Muscle of leg (tissue), 16 donors: ENCODE data around the gene FRA10AC1. TPM values are rescaled to one million over a fixed set of nuclear protein-coding genes. Genes with fewer than 3 reads are reported as not detected.

Source experiments
- DNase-seq: peaks from one replicate; pipeline ENCODE4 v3.0.0; 2013
- H3K27ac ChIP-seq: one replicate; pipeline ENCODE4 v1.5.1; 2013; ENCODE audit warnings: mild to moderate bottlenecking, low read length, control low read depth
- H3K27me3 ChIP-seq: one replicate; pipeline ENCODE4 v1.6.1; 2013; ENCODE audit warnings: low read length; ENCODE audit not compliant: control insufficient read depth, insufficient read depth
- H3K36me3 ChIP-seq: one replicate; pipeline ENCODE4 v1.6.1; 2013; ENCODE audit warnings: low read length; ENCODE audit not compliant: control insufficient read depth, insufficient read depth
- H3K4me1 ChIP-seq: one replicate; pipeline ENCODE4 v1.6.1; 2013; ENCODE audit warnings: low read length; ENCODE audit not compliant: control insufficient read depth, insufficient read depth
- H3K4me3 ChIP-seq: one replicate; pipeline ENCODE4 v1.5.1; 2013; ENCODE audit warnings: low read length, control low read depth
- H3K9me3 ChIP-seq: replicated peaks from 2 replicates; pipeline ENCODE4 v1.6.1; 2013; ENCODE audit warnings: low read depth, low read length; ENCODE audit not compliant: control insufficient read depth
- WGBS: methylation state at CpG from one replicate; pipeline ENCODE4 v1.1.5; 2013; ENCODE audit warnings: missing lambda C conversion rate; ENCODE audit not compliant: insufficient coverage; 5-methylcytosine and 5-hydroxymethylcytosine counted together
- long read RNA-seq, 11 donors: transcript quantifications; one replicate each; lab custom pipeline, GENCODE V29; 2026
- polyA plus RNA-seq, 8 donors: library from polyadenylated mRNA; unstranded; fragments of 120-200 nt; gene quantifications; one replicate each; pipeline versions ENCODE4 v1.2.1 to v1.2.3, GENCODE V29; 2013; ENCODE audit warnings: inconsistent platforms in 1 of 8, low replicate concordance in 1 of 8; ENCODE audit not compliant: insufficient read length in 8 of 8, insufficient read depth in 1 of 8
- total RNA-seq: library from RNA; stranded (reverse); fragments of 120-200 nt; gene quantifications from one replicate; pipeline ENCODE4 v1.2.4, GENCODE V29; 2013

Gene FRA10AC1
- 11.8 TPM for total RNA-seq
- polyA plus RNA-seq = 10 to 100 TPM; 18.1 to 38.7 (median 29.0) TPM
- long read RNA-seq, donor 1, partial matches to known transcripts = 0 of 3 reads
- long read RNA-seq, donor 1, other reads (novel, unspliced or antisense) = 0 of 3 reads
- long read RNA-seq, donor 2 = 0 reads
- long read RNA-seq, donor 3, partial matches to known transcripts = 5 of 9 reads
- long read RNA-seq, donor 3, other reads (novel, unspliced or antisense) = 0 of 9 reads
- long read RNA-seq, donor 4, full-length matches to known transcripts = 3 of 3 reads
- long read RNA-seq, donor 4, partial matches to known transcripts = 0 of 3 reads
- long read RNA-seq, donor 4, other reads (novel, unspliced or antisense) = 0 of 3 reads
- long read RNA-seq, donor 5, transcript FRA10AC1-201 (14 exons, 3,089 nt) = major isoform, 7 of 43 reads
- long read RNA-seq, donor 5, partial matches to known transcripts = 31 of 43 reads
- long read RNA-seq, donor 5, other reads (novel, unspliced or antisense) = 5 of 43 reads
- long read RNA-seq, donor 6, full-length matches to known transcripts = 8 of 21 reads
- long read RNA-seq, donor 6, partial matches to known transcripts = 13 of 21 reads
- long read RNA-seq, donor 6, other reads (novel, unspliced or antisense) = 0 of 21 reads
- long read RNA-seq, donor 7, full-length matches to known transcripts = 9 of 36 reads
- long read RNA-seq, donor 7, partial matches to known transcripts = 27 of 36 reads
- long read RNA-seq, donor 7, other reads (novel, unspliced or antisense) = 0 of 36 reads
- long read RNA-seq, donor 8, partial matches to known transcripts = 0 of 1 reads
- long read RNA-seq, donor 8, other reads (novel, unspliced or antisense) = 0 of 1 reads
- long read RNA-seq, donor 9, full-length matches to known transcripts = 7 of 25 reads
- long read RNA-seq, donor 9, partial matches to known transcripts = 18 of 25 reads
- long read RNA-seq, donor 9, other reads (novel, unspliced or antisense) = 0 of 25 reads
- long read RNA-seq, donor 10, full-length matches to known transcripts = 10 of 23 reads
- long read RNA-seq, donor 10, partial matches to known transcripts = 13 of 23 reads
- long read RNA-seq, donor 10, other reads (novel, unspliced or antisense) = 0 of 23 reads
- long read RNA-seq, donor 11, full-length matches to known transcripts = 5 of 15 reads
- long read RNA-seq, donor 11, partial matches to known transcripts = 10 of 15 reads
- long read RNA-seq, donor 11, other reads (novel, unspliced or antisense) = 0 of 15 reads

- peak within 1 kb of the TSS; percentile 75 for H3K4me3 ChIP-seq
- H3K4me1 ChIP-seq = peaks cover 4% of the 10 kb centered on the region
- 0% methylated on average over 36 of the region's 52 CpGs for WGBS
- no peaks in the 10 kb centered on the region for H3K27me3 ChIP-seq
- peak; percentile 96 for DNase-seq
- H3K27ac ChIP-seq = peak within 1 kb of the TSS; percentile 95
- no peaks in the 10 kb centered on the region for H3K9me3 ChIP-seq
- peaks cover 9% of the 10 kb centered on the region for H3K36me3 ChIP-seq
These were observed at the start of gene FRA10AC1 for GRCh38 chr10:93702210-93703001. Gene FRA10AC1, minus strand, starts transcription at chr10:93702592. Its CDS starts 2,486 bp downstream, at chr10:93700106.

- peak; percentile 33 for DNase-seq
These were observed 49.4 kb upstream of the FRA10AC1 start for GRCh38 chr10:93751832-93752231.

GRCh38 chr10:93751124-93751523 lies 48.7 kb upstream of the FRA10AC1 start:
- peaks cover 4% of the 10 kb centered on the region for H3K27me3 ChIP-seq
- no peaks in the 10 kb centered on the region for H3K36me3 ChIP-seq
- no peak overlapping the region for H3K4me3 ChIP-seq
- WGBS = 43% methylated on average over 7 of the region's 7 CpGs
- no peaks in the 10 kb centered on the region for H3K9me3 ChIP-seq
- no peak overlapping the region for H3K27ac ChIP-seq
- DNase-seq = no peak
- peaks cover 15% of the 10 kb centered on the region for H3K4me1 ChIP-seq

More at GRCh38 chr10:93751832-93752231, 49.4 kb upstream of the FRA10AC1 start:
- no peak overlapping the region for H3K4me3 ChIP-seq
- no peaks in the 10 kb centered on the region for H3K36me3 ChIP-seq
- H3K9me3 ChIP-seq = no peaks in the 10 kb centered on the region
- no CpG with 5 or more reads among the region's 5 CpGs for WGBS
- H3K27me3 ChIP-seq = peaks cover 6% of the 10 kb centered on the region
- H3K4me1 ChIP-seq = peaks cover 14% of the 10 kb centered on the region
- no peak overlapping the region for H3K27ac ChIP-seq

GRCh38 chr10:93749218-93749799 lies 46.9 kb upstream of the FRA10AC1 start:
- Histone ChIP-seq H3K36me3 (no peaks in the 10 kb centered on the region), H3K4me1 (peaks cover 12% of the 10 kb centered on the region), H3K9me3 (no peaks in the 10 kb centered on the region), H3K27me3 (peaks cover 2% of the 10 kb centered on the region), H3K27ac (no peak overlapping the region), H3K4me3 (no peak overlapping the region)
- WGBS = 6% methylated on average over 3 of the region's 5 CpGs
- DNase-seq = no peak

GRCh38 chr10:93746844-93747284 lies 44.5 kb upstream of the FRA10AC1 start:
- H3K4me3 ChIP-seq = no peak overlapping the region
- peaks cover 10% of the 10 kb centered on the region for H3K4me1 ChIP-seq
- H3K27me3 ChIP-seq = peaks cover under 1% of the 10 kb centered on the region
- H3K36me3 ChIP-seq = no peaks in the 10 kb centered on the region
- no peak overlapping the region for H3K27ac ChIP-seq
- 36% methylated on average over 4 of the region's 4 CpGs for WGBS
- DNase-seq = peak; percentile 74
- no peaks in the 10 kb centered on the region for H3K9me3 ChIP-seq

GRCh38 chr10:93745408-93746065 lies 43.1 kb upstream of the FRA10AC1 start:
- no CpG with 5 or more reads among the region's 9 CpGs for WGBS
- Histone ChIP-seq H3K4me1 (peaks cover 9% of the 10 kb centered on the region), H3K36me3 (no peaks in the 10 kb centered on the region), H3K9me3 (no peaks in the 10 kb centered on the region), H3K4me3 (no peak overlapping the region), H3K27ac (no peak overlapping the region), H3K27me3 (no peaks in the 10 kb centered on the region)
- DNase-seq = peak; percentile 44

- WGBS = 94% methylated on average over 3 of the region's 8 CpGs
- Histone ChIP-seq H3K9me3 (no peaks in the 10 kb centered on the region), H3K4me3 (no peak overlapping the region), H3K27me3 (no peaks in the 10 kb centered on the region), H3K27ac (no peak overlapping the region), H3K36me3 (no peaks in the 10 kb centered on the region), H3K4me1 (peaks cover 4% of the 10 kb centered on the region)
- DNase-seq = peak; percentile 33
These were observed 40.4 kb upstream of the FRA10AC1 start for GRCh38 chr10:93742633-93743349.

GRCh38 chr10:93741367-93741766 lies 39.0 kb upstream of the FRA10AC1 start:
- H3K4me1 ChIP-seq = no peaks in the 10 kb centered on the region
- 92% methylated on average over 2 of the region's 3 CpGs for WGBS
- H3K27ac ChIP-seq = no peak overlapping the region
- H3K4me3 ChIP-seq = no peak overlapping the region
- no peak for DNase-seq
- H3K9me3 ChIP-seq = no peaks in the 10 kb centered on the region
- no peaks in the 10 kb centered on the region for H3K36me3 ChIP-seq
- H3K27me3 ChIP-seq = no peaks in the 10 kb centered on the region
